GM12892 (cell line): ENCODE measurements around the gene STK32C.

Experiments used
- POLR2A ChIP-seq: IDR thresholded peaks from 2 replicates; pipeline ENCODE4 v1.6.1; 2011; ENCODE audit warnings: low read depth, low read length, control low read depth
- POLR2AphosphoS5 ChIP-seq: IDR thresholded peaks from 2 replicates; pipeline ENCODE4 v1.6.1; 2011; ENCODE audit warnings: low read depth, low read length, control low read depth
- TAF1 ChIP-seq: IDR thresholded peaks from 2 replicates; pipeline ENCODE4 v1.6.1; 2011; ENCODE audit warnings: low read depth, mild to moderate bottlenecking, control low read depth, low read length, borderline replicate concordance

GRCh38 chr10:132354356-132355094 lies 46.8 kb upstream of the STK32C start:
- TF ChIP-seq POLR2A (no peak), POLR2AphosphoS5 (no peak), TAF1 (no peak)
